ENCODE measurements around the gene KRT81. TPM values are rescaled to one million over a fixed set of nuclear protein-coding genes. Genes with fewer than 3 reads are reported as not detected.

KRT81 gene
- total RNA-seq, 4 donors from 2014 or later = not detected

- no peak for TF ChIP-seq CTCF (IDR thresholded peaks at IDR 0.05)
- ATAC-seq (ENCODE audit: low FRiP score) (peak; percentile 29), DNase-seq (ENCODE audit: low spot score) (no peak)
These were observed 22.1 kb upstream of the KRT81 start for GRCh38 chr12:52313461-52313860.

- no peak for TF ChIP-seq CTCF (IDR thresholded peaks at IDR 0.05)
- ATAC-seq (ENCODE audit: low FRiP score) (no peak), DNase-seq (ENCODE audit: low spot score) (no peak)
These were observed 20.8 kb upstream of the KRT81 start for GRCh38 chr12:52312086-52312485.

- no peak for ATAC-seq (ENCODE audit: low FRiP score)
- TF ChIP-seq CTCF (IDR thresholded peaks at IDR 0.05) = no peak
- no peak for DNase-seq (ENCODE audit: low spot score)
These were observed 19.9 kb upstream of the KRT81 start for GRCh38 chr12:52311285-52311648.

- ATAC-seq (ENCODE audit: low FRiP score) (no peak), DNase-seq (ENCODE audit: low spot score) (no peak)
- no peak for TF ChIP-seq CTCF (IDR thresholded peaks at IDR 0.05)
These were observed 19.4 kb upstream of the KRT81 start for GRCh38 chr12:52310622-52311284.

- ATAC-seq (ENCODE audit: low FRiP score) (no peak), DNase-seq (ENCODE audit: low spot score) (no peak)
- TF ChIP-seq CTCF (IDR thresholded peaks at IDR 0.05) = no peak
These were observed 17.6 kb upstream of the KRT81 start for GRCh38 chr12:52308806-52309425.

GRCh38 chr12:52307836-52308805 lies 16.8 kb upstream of the KRT81 start:
- ATAC-seq (ENCODE audit: low FRiP score) (peak; percentile 48), DNase-seq (ENCODE audit: low spot score) (no peak)
- TF ChIP-seq CTCF (IDR thresholded peaks at IDR 0.05) = no peak
